IMR-90 (cell line): ENCODE measurements around the gene LSM6. TPM values are rescaled to one million over a fixed set of nuclear protein-coding genes. Genes with fewer than 3 reads are reported as not detected.

Experiments used
- ATAC-seq: fragments of 200-7000 bp; cut with Tn5 transposase; 2 replicates; pipeline ENCODE4 v1.9.1; 2020; ENCODE audit warnings: low read depth, mild to moderate bottlenecking, moderate library complexity
- BruUV-seq: library from RNA; stranded (reverse); fragments of 400-500 nt; replicated peaks from 2 replicates; lab custom pipeline; 2021; lab: Mats Ljungman, UMichigan
- CTCF ChIA-PET: fragments of 300-600 bp; formaldehyde crosslinking; extraction: SDS; loops from one replicate; lab custom pipeline; 2021; ENCODE audit warnings: antibody characterized with exemption; lab: Yijun Ruan, JAX
- POLR2A ChIA-PET: fragments of 300-600 bp; sonication (Branson Sonifier 250); formaldehyde crosslinking; loops from one replicate; lab custom pipeline; 2022; ENCODE audit warnings: antibody characterized with exemption; ENCODE audit not compliant: unreplicated experiment; lab: Charles Lee
- DNase-seq: peaks from one replicate; pipeline ENCODE4 v3.0.0; 2013
- H2AFZ ChIP-seq: replicated peaks from 2 replicates; pipeline ENCODE3; 2013; ENCODE audit warnings: low read length, mild to moderate bottlenecking; ENCODE audit not compliant: poor library complexity
- H2AK5ac ChIP-seq: 2 replicates; pipeline ENCODE4 v1.6.1; 2013; ENCODE audit warnings: low read depth, low read length, inconsistent platforms
- H2AK9ac ChIP-seq: replicated peaks from 2 replicates; pipeline ENCODE3; 2013; ENCODE audit warnings: mild to moderate bottlenecking, low read depth, low read length, moderate library complexity; ENCODE audit not compliant: poor library complexity
- H2BK120ac ChIP-seq: 2 replicates; pipeline ENCODE4 v1.6.1; 2013; ENCODE audit warnings: low read depth, low read length, inconsistent platforms
- H2BK15ac ChIP-seq: 3 replicates; pipeline ENCODE4 v1.6.1; 2013; ENCODE audit warnings: low read depth, low read length, inconsistent platforms
- H2BK20ac ChIP-seq: 2 replicates; pipeline ENCODE4 v1.6.1; 2013; ENCODE audit warnings: low read depth, mild to moderate bottlenecking, inconsistent platforms, low read length, moderate library complexity
- H2BK5ac ChIP-seq: 2 replicates; pipeline ENCODE4 v1.6.1; 2013; ENCODE audit warnings: mild to moderate bottlenecking, low read depth, low read length, inconsistent platforms; ENCODE audit not compliant: poor library complexity, severe bottlenecking
- H3K14ac ChIP-seq: replicated peaks from 2 replicates; pipeline ENCODE4 v1.6.1; 2013; ENCODE audit warnings: low read depth, low read length, inconsistent platforms
- H3K18ac ChIP-seq: 2 replicates; pipeline ENCODE4 v1.6.1; 2013; ENCODE audit warnings: low read depth, low read length, control low read depth
- H3K23ac ChIP-seq: 2 replicates; pipeline ENCODE4 v1.6.1; 2013; ENCODE audit warnings: low read depth, low read length, inconsistent platforms
- H3K27ac ChIP-seq: 2 replicates; pipeline ENCODE4 v1.5.1; 2013; ENCODE audit warnings: mild to moderate bottlenecking, control low read depth, low read length; ENCODE audit not compliant: insufficient read depth
- H3K27me3 ChIP-seq: 2 replicates; pipeline ENCODE4 v1.6.1; 2013; ENCODE audit warnings: low read length; ENCODE audit not compliant: control insufficient read depth, insufficient read depth
- H3K36me3 ChIP-seq: 2 replicates; pipeline ENCODE4 v1.6.1; 2013; ENCODE audit warnings: low read length, mixed read lengths; ENCODE audit not compliant: control insufficient read depth, insufficient read depth
- H3K4ac ChIP-seq: 2 replicates; pipeline ENCODE4 v1.6.1; 2013; ENCODE audit warnings: low read depth, low read length, inconsistent platforms
- H3K4me1 ChIP-seq: 2 replicates; pipeline ENCODE4 v1.6.1; 2013; ENCODE audit warnings: low read length, mixed read lengths; ENCODE audit not compliant: control insufficient read depth, insufficient read depth
- H3K4me2 ChIP-seq: 2 replicates; pipeline ENCODE4 v1.6.1; 2013; ENCODE audit warnings: low read depth, mild to moderate bottlenecking, control low read depth, low read length, moderate library complexity
- H3K4me3 ChIP-seq: 2 replicates; pipeline ENCODE4 v1.5.1; 2013; ENCODE audit warnings: low read depth, mild to moderate bottlenecking, control low read depth, low read length, moderate library complexity; ENCODE audit not compliant: insufficient read depth
- H3K56ac ChIP-seq: 2 replicates; pipeline ENCODE4 v1.6.1; 2013; ENCODE audit warnings: low read length, inconsistent platforms; ENCODE audit not compliant: insufficient read depth; ENCODE audit errors: extremely low read depth
- H3K79me1 ChIP-seq, 2 experiments: 2 replicates each; pipeline ENCODE4 v1.6.1; 2013; ENCODE audit warnings: low read length in 2 of 2, inconsistent platforms in 1 of 2, low read depth in 1 of 2
- H3K9ac ChIP-seq: 2 replicates; pipeline ENCODE4 v1.6.1; 2013; ENCODE audit warnings: low read depth, low read length, control low read depth
- H3K9me1 ChIP-seq: 2 replicates; pipeline ENCODE4 v1.6.1; 2013; ENCODE audit warnings: low read length, inconsistent platforms; ENCODE audit not compliant: insufficient read depth
- H3K9me3 ChIP-seq: 2 replicates; pipeline ENCODE4 v1.6.1; 2013; ENCODE audit warnings: low read length; ENCODE audit not compliant: control insufficient read depth, insufficient read depth
- H4K20me1 ChIP-seq: 2 replicates; pipeline ENCODE4 v1.6.1; 2013; ENCODE audit warnings: low read length, inconsistent platforms; ENCODE audit not compliant: insufficient read depth
- H4K5ac ChIP-seq: 2 replicates; pipeline ENCODE4 v1.6.1; 2013; ENCODE audit warnings: mild to moderate bottlenecking, low read depth, low read length, control low read depth
- H4K8ac ChIP-seq, 2 experiments: 2 replicates each; pipeline ENCODE4 v1.6.1; 2013; ENCODE audit warnings: low read depth in 2 of 2, low read length in 2 of 2, control low read depth in 1 of 2, inconsistent platforms in 1 of 2
- H4K91ac ChIP-seq: 2 replicates; pipeline ENCODE4 v1.6.1; 2013; ENCODE audit warnings: low read depth, low read length, inconsistent platforms; ENCODE audit not compliant: insufficient read depth
- BHLHE40 ChIP-seq: fragments of 150-350 bp; IDR thresholded peaks from 2 replicates; pipeline ENCODE4 v1.6.1; 2016; ENCODE audit warnings: mild to moderate bottlenecking, low read depth, low read length
- CEBPB ChIP-seq: IDR thresholded peaks from 2 replicates; pipeline ENCODE4 v1.6.1; 2012; ENCODE audit warnings: low read depth, low read length, improper control_type of control experiment
- FOS ChIP-seq: fragments of 150-350 bp; IDR thresholded peaks from 2 replicates; pipeline ENCODE4 v1.6.1; 2016; ENCODE audit warnings: low read depth, low read length
- USF2 ChIP-seq: fragments of 150-350 bp; IDR thresholded peaks from 2 replicates; pipeline ENCODE4 v1.6.1; 2017; ENCODE audit warnings: mild to moderate bottlenecking, antibody characterized with exemption, low read length, low read depth
- WGBS, 2 experiments: methylation state at CpG; one replicate each; pipeline versions ENCODE4 v1.1.5 to v1.1.7; 2013; ENCODE audit warnings: missing lambda C conversion rate in 2 of 2; ENCODE audit not compliant: insufficient read length in 1 of 2; ENCODE audit errors: extremely low coverage in 2 of 2; 5-methylcytosine and 5-hydroxymethylcytosine counted together
- dilution Hi-C: fragments of 300-500 bp; cut with HindIII; formaldehyde crosslinking; loops from one replicate; pipeline ENCODE4 v1.14.3; 2018; ENCODE audit warnings: low sequenced_read_pairs; ENCODE audit not compliant: unreplicated experiment
- in situ Hi-C: fragments of 300-500 bp; cut with MboI; formaldehyde crosslinking; loops from 3 replicates; pipeline ENCODE4 v1.14.3; 2019; ENCODE audit warnings: low sequenced_read_pairs, inconsistent platforms, mixed read lengths
- intact Hi-C: fragments of 100-400 bp; cut with micrococcal nuclease; formaldehyde crosslinking; loops from 2 replicates; pipeline ENCODE4 v1.10.0; 2022
- polyA plus RNA-seq, 3 experiments: library from polyadenylated mRNA; depleted of rRNA; stranded (reverse); fragments of >200 nt; gene quantifications; 2 replicates each; pipeline ENCODE4 v1.2.3, GENCODE V29; 2012; ENCODE audit warnings: low replicate concordance in 1 of 3
- total RNA-seq: library from RNA; depleted of rRNA; stranded (reverse); fragments of >200 nt; gene quantifications from 2 replicates; pipeline ENCODE4 v1.2.3, GENCODE V29; 2012

LSM6 gene
- total and polyA plus RNA-seq, 2 of the 4 experiments (the other 2 are of a cell fraction): 13.4 to 17.4 TPM

- H3K27ac ChIP-seq: no peak overlapping the region
- no peak overlapping the region for H2AK9ac ChIP-seq
- peaks cover 4% of the 10 kb centered on the region; the same call in 1 of the 2 replicates for H3K9me1 ChIP-seq
- 0 out of 2 replicates have a peak overlapping the region, but pooled peaks have one; percentile 16 for H3K14ac ChIP-seq
- H4K20me1 ChIP-seq: peaks cover 5% of the 10 kb centered on the region; the same call in 1 of the 2 replicates
- no CpG with 5 or more reads among the region's 2 CpGs for WGBS, 2 experiments
- H4K5ac ChIP-seq: no peak overlapping the region
- 0 out of 2 replicates have a peak overlapping the region, but pooled peaks have one; percentile 28 for H3K23ac ChIP-seq
- H3K36me3 ChIP-seq: no peaks in the 10 kb centered on the region; the same call in 1 of the 2 replicates
- no peaks in the 10 kb centered on the region for H3K27me3 ChIP-seq
- BruUV-seq: no TSS peak
- TF ChIP-seq FOS (no peak), BHLHE40 (no peak), CEBPB (no peak), USF2 (no peak)
- H3K4ac ChIP-seq: 0 out of 2 replicates have a peak overlapping the region, but pooled peaks have one; percentile 6
- H3K4me3 ChIP-seq: no peak overlapping the region
- H2BK120ac ChIP-seq: no peak overlapping the region
- no peak overlapping the region for H4K91ac ChIP-seq
- H2BK15ac ChIP-seq: no peak overlapping the region
- H3K9ac ChIP-seq: no peak overlapping the region
- peaks cover 3% of the 10 kb centered on the region; the same call in 1 of the 2 replicates for H3K4me1 ChIP-seq
- H3K79me1 ChIP-seq: peaks cover 21 to 26% of the 10 kb centered on the region in 2 experiments
- dilution Hi-C loops: no loop called here
- intact Hi-C loops: loop anchor here (5.0 kb wide), 1 partner anchor 240 kb away; the partner anchor contains the start of gene ZNF827
- H3K9me3 ChIP-seq: no peaks in the 10 kb centered on the region
- POLR2A ChIA-PET: no interaction called here
- ATAC-seq: no peak
- H2BK5ac ChIP-seq: no peak overlapping the region
- no peak overlapping the region for H2AFZ ChIP-seq
- H3K18ac ChIP-seq: no peak overlapping the region
- H2BK20ac ChIP-seq: no peak overlapping the region
- H3K56ac ChIP-seq: no peak overlapping the region
- CTCF ChIA-PET: no interaction called here
- H3K4me2 ChIP-seq: peak overlapping the region; percentile 42; the same call in 1 of the 2 replicates
- H2AK5ac ChIP-seq: no peak overlapping the region
- H4K8ac ChIP-seq: peak overlapping the region in 1 of 2 experiments; percentile 23; a peak in 1 of 4 replicates
- in situ Hi-C loops: no loop called here
- no peak for DNase-seq
These were observed 1.4 kb downstream of the LSM6 start for GRCh38 chr4:146176891-146177290.
